Keratinocyte (primary cell): Measurements from ENCODE around the gene ZNF786.

Source experiments
- EZH2 ChIP-seq: IDR thresholded peaks from one replicate; pipeline ENCODE4 v1.6.1; 2012; ENCODE audit warnings: inconsistent platforms, mild to moderate bottlenecking, low read length, moderate library complexity
- TF ChIP-seq, protein P1 (sequence below), 3 experiments: IDR thresholded peaks in 1 of 3; conservative IDR thresholded peaks in 1 of 3; optimal IDR thresholded peaks in 1 of 3; 2 replicates in 2 of 3; 3 replicates in 1 of 3; pipeline versions ENCODE3 to v1.5.1; 2011; ENCODE audit warnings: low read length in 3 of 3, mild to moderate bottlenecking in 3 of 3, moderate library complexity in 2 of 3, control low read depth in 1 of 3, inconsistent platforms in 1 of 3; ENCODE audit not compliant: insufficient read depth in 2 of 3; ENCODE audit errors: extremely low read depth in 1 of 3

DNA sequence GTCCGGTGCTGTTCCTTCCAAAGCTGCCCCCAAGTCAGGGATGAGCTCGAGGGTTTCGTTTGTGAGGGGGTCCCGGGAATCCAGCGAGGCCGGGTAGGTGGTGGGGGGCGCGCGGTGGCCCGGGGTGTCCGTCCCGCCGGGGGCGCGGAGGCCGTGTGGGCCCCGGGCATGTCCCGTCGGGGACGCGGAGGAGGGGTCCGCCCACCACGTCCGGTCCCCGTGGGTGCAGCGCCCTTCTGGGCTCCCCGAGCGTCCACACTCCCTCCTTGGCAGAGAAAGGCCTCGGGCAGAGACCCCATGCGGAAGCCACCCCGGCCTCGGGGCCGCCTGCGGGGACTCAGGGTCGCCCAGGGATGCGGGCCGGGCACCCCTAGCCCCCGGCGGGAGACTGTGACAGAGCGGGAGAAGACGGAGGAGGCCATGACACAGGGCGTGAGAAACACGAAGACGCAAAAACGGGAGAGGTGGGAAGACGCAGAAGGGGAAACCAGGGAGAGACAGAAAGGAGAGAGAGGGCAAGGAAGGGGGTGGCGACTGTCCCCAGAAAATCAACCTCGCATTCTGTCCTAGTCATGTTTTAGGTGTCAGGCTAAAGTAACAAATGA, 36.2 kb upstream of the ZNF786 start:
- TF ChIP-seq, protein P1, sequence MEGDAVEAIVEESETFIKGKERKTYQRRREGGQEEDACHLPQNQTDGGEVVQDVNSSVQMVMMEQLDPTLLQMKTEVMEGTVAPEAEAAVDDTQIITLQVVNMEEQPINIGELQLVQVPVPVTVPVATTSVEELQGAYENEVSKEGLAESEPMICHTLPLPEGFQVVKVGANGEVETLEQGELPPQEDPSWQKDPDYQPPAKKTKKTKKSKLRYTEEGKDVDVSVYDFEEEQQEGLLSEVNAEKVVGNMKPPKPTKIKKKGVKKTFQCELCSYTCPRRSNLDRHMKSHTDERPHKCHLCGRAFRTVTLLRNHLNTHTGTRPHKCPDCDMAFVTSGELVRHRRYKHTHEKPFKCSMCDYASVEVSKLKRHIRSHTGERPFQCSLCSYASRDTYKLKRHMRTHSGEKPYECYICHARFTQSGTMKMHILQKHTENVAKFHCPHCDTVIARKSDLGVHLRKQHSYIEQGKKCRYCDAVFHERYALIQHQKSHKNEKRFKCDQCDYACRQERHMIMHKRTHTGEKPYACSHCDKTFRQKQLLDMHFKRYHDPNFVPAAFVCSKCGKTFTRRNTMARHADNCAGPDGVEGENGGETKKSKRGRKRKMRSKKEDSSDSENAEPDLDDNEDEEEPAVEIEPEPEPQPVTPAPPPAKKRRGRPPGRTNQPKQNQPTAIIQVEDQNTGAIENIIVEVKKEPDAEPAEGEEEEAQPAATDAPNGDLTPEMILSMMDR (optimal IDR thresholded peaks at IDR 0.05 in 1 of 3, IDR thresholded peaks at IDR 0.05 in 1 of 3, conservative IDR thresholded peaks at IDR 0.05 in 1 of 3; ENCODE audit: extremely low read depth in 1 of 3, insufficient read depth in 2 of 3, low read length in 3 of 3): no peak
- no peak for TF ChIP-seq EZH2
